OCI-M2 (cell line): Measurements from ENCODE around the gene TBL1XR1.

ENCODE experiments used
- DNase-seq: peaks from one replicate; lab custom pipeline; 2025; ENCODE audit not compliant: unreplicated experiment; lab: John Stamatoyannopoulos, UW

The TBL1XR1 gene

GRCh38 chr3:177197041-177197726, at the start of gene TBL1XR1:
Gene TBL1XR1, minus strand, starts transcription at chr3:177197482. Its CDS starts 132,505 bp downstream, at chr3:177064977.
- DNase-seq, result no peak

GRCh38 chr3:177245250-177245649, 48.0 kb upstream of the TBL1XR1 start:
- DNase-seq, result no peak

- no peak for DNase-seq
Measured at GRCh38 chr3:177244606-177245005, 47.3 kb upstream of the TBL1XR1 start.

- DNase-seq, result no peak
Measured at GRCh38 chr3:177238686-177239216, 41.5 kb upstream of the TBL1XR1 start.

GRCh38 chr3:177237206-177237605, 39.9 kb upstream of the TBL1XR1 start:
- DNase-seq, result no peak

GRCh38 chr3:177236704-177237103, 39.4 kb upstream of the TBL1XR1 start:
- no peak for DNase-seq

- no peak for DNase-seq
Measured at GRCh38 chr3:177234121-177234520, 36.8 kb upstream of the TBL1XR1 start.

GRCh38 chr3:177231242-177231641, 34.0 kb upstream of the TBL1XR1 start:
- no peak for DNase-seq

GRCh38 chr3:177230641-177231040, 33.4 kb upstream of the TBL1XR1 start:
- DNase-seq, result no peak

GRCh38 chr3:177229791-177230190, 32.5 kb upstream of the TBL1XR1 start:
- DNase-seq, result no peak

- DNase-seq, result no peak
Measured at GRCh38 chr3:177228601-177229190, 31.4 kb upstream of the TBL1XR1 start.

- no peak for DNase-seq
Measured at GRCh38 chr3:177224414-177224813, 27.1 kb upstream of the TBL1XR1 start.

GRCh38 chr3:177221744-177222143, 24.5 kb upstream of the TBL1XR1 start:
- no peak for DNase-seq

- DNase-seq, result no peak
Measured at GRCh38 chr3:177220136-177220974, 23.1 kb upstream of the TBL1XR1 start.

GRCh38 chr3:177213801-177214535, 16.7 kb upstream of the TBL1XR1 start:
- no peak for DNase-seq

GRCh38 chr3:177212756-177213155, 15.5 kb upstream of the TBL1XR1 start:
- no peak for DNase-seq

GRCh38 chr3:177212278-177212610, 15.0 kb upstream of the TBL1XR1 start:
- no peak for DNase-seq

GRCh38 chr3:177211503-177212277, 14.4 kb upstream of the TBL1XR1 start:
- DNase-seq, result no peak

- DNase-seq, result no peak
Measured at GRCh38 chr3:177210744-177211502, 13.6 kb upstream of the TBL1XR1 start.

GRCh38 chr3:177209509-177209908, 12.2 kb upstream of the TBL1XR1 start:
- DNase-seq, result no peak
